ENCODE data around the gene GBP1.
"Not testable (repeated sequence)": the region's sequence is repeated elsewhere in the genome, so short reads cannot be mapped to it uniquely, and the experiment has no call there.

Gene GBP1

GRCh38 chr1:89051300-89051954 lies 13.6 kb downstream of the GBP1 start:
- DNase-seq, result no peak

- DNase-seq, result no peak
These were observed 14.4 kb downstream of the GBP1 start for GRCh38 chr1:89050649-89051033.

GRCh38 chr1:89049901-89050648 lies 14.9 kb downstream of the GBP1 start:
- DNase-seq, result not testable (repeated sequence)

- DNase-seq, result not testable (repeated sequence)
These were observed 15.8 kb downstream of the GBP1 start for GRCh38 chr1:89049187-89049586.

- no peak for DNase-seq
These were observed 17.3 kb downstream of the GBP1 start for GRCh38 chr1:89047734-89048133.

- DNase-seq, result not testable (repeated sequence)
These were observed 18.5 kb downstream of the GBP1 start for GRCh38 chr1:89046318-89047183.

GRCh38 chr1:89044970-89045721 lies 19.9 kb downstream of the GBP1 start:
- no peak for DNase-seq

- no peak for DNase-seq
These were observed 21.1 kb downstream of the GBP1 start for GRCh38 chr1:89043940-89044339.

GRCh38 chr1:89042491-89042890 lies 22.5 kb downstream of the GBP1 start:
- DNase-seq, result no peak

- DNase-seq, result peak; percentile 35
These were observed 23.3 kb downstream of the GBP1 start for GRCh38 chr1:89041721-89042120.

GRCh38 chr1:89041119-89041641 lies 23.8 kb downstream of the GBP1 start:
- DNase-seq, result peak; percentile 91

- no peak for DNase-seq
These were observed 24.7 kb downstream of the GBP1 start for GRCh38 chr1:89040315-89040626.

GRCh38 chr1:89037186-89037585 lies 27.8 kb downstream of the GBP1 start:
- no peak for DNase-seq

GRCh38 chr1:89035080-89035479 lies 29.9 kb downstream of the GBP1 start:
- no peak for DNase-seq

- not testable (repeated sequence) for DNase-seq
These were observed 31.0 kb downstream of the GBP1 start for GRCh38 chr1:89034004-89034403.

GRCh38 chr1:89029051-89029450 lies 36.0 kb downstream of the GBP1 start:
- not testable (repeated sequence) for DNase-seq

GRCh38 chr1:89025928-89026327 lies 39.1 kb downstream of the GBP1 start:
- no peak for DNase-seq

GRCh38 chr1:89023026-89023425 lies 42.0 kb downstream of the GBP1 start:
- no peak for DNase-seq

GRCh38 chr1:89022167-89022959 lies 42.6 kb downstream of the GBP1 start, which contains the start of gene GBP3:
Gene GBP3 (minus strand): TSS chr1:89022866. CDS start chr1:89020721, 2,145 bp downstream.
- peak; percentile 74 for DNase-seq

GRCh38 chr1:89018318-89018717 lies 46.7 kb downstream of the GBP1 start:
- not testable (repeated sequence) for DNase-seq

GRCh38 chr1:89008511-89008910 lies 56.5 kb downstream of the GBP1 start:
- DNase-seq, result no peak

Measured in HCEC 1CT (cell line).